ENCODE data around the gene TTC3. TPM values are rescaled to one million over a fixed set of nuclear protein-coding genes. Genes with fewer than 3 reads are reported as not detected.

TTC3 gene
- total RNA-seq, 1 donor from 2014 or later, result 190 TPM

DNA sequence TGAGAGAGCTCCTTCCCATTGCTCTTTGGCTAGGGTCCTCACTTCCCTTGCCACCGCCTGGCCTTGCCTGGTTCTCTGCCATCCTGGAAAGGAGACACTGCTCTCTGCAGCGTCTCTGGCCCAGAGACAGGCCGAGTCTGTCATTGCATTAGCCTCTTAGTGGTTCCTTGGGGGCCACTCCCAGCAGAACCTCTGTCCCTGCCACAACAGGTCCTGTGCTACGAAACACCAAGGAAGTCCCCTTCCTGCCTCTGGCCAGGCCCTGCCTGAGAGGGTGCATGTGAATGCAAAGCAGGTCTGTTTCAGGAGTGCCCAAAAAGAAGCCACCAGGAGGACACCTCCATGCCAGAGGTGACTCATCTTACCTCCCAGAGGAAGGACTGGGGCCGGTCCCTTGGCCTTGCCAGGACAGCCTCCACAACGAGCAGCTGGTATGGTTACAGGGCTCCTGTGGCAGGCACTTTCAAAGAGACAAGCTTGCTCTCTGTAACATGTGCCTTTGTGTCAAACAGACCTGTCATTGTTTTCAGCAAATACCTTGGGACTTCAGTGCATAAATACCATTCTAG, 134.5 kb downstream of the TTC3 start:
- Mint-ChIP-seq H3K27me3 (ENCODE audit: unreplicated experiment) (peaks cover 5% of the 10 kb centered on the region), H3K4me3 (ENCODE audit: unreplicated experiment) (no peak overlapping the region), H3K4me1 (ENCODE audit: unreplicated experiment) (peaks cover 13% of the 10 kb centered on the region), H3K36me3 (ENCODE audit: low read depth, unreplicated experiment) (peaks cover 38% of the 10 kb centered on the region), H3K9me3 (ENCODE audit: unreplicated experiment) (no peaks in the 10 kb centered on the region), H3K27ac (ENCODE audit: unreplicated experiment) (peak overlapping the region; percentile 36)
- no peak for DNase-seq (ENCODE audit: low spot score)
- TF ChIP-seq, protein P1, sequence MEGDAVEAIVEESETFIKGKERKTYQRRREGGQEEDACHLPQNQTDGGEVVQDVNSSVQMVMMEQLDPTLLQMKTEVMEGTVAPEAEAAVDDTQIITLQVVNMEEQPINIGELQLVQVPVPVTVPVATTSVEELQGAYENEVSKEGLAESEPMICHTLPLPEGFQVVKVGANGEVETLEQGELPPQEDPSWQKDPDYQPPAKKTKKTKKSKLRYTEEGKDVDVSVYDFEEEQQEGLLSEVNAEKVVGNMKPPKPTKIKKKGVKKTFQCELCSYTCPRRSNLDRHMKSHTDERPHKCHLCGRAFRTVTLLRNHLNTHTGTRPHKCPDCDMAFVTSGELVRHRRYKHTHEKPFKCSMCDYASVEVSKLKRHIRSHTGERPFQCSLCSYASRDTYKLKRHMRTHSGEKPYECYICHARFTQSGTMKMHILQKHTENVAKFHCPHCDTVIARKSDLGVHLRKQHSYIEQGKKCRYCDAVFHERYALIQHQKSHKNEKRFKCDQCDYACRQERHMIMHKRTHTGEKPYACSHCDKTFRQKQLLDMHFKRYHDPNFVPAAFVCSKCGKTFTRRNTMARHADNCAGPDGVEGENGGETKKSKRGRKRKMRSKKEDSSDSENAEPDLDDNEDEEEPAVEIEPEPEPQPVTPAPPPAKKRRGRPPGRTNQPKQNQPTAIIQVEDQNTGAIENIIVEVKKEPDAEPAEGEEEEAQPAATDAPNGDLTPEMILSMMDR (IDR thresholded peaks at IDR 0.05; ENCODE audit: unreplicated experiment), result no peak

DNA sequence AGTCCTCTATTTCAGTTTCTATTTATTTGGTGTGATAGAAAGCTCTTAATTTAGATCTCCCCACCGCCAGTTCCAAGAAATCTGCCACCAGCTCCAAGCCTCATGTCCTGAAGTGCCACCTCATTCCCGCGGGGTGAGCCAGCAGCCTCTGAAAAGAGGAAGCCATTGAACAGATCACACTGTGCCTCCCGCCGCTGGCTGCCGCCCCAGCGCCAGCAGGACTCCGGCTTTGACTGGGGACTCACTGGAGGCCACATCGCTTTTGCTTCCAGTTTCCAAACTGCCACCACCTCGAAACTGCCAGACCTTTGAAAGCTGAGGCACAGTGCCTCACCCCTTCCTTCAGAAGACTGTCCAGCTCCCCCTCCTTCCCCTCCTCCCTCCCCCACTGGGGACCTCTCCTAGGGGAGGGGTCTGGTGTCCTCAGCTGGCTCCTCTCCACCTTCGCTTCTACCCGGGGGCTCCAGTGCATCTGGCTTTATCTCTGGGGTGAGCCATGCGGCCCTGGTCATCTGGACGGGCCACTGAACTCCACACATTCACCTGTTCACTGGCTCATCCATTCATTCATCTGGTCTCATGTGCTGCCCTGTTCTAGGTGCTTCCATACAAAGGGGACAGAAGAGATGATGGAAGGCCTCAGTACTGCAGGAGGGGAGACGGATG, 135.1 kb downstream of the TTC3 start:
- no peaks in the 10 kb centered on the region for H3K9me3 Mint-ChIP-seq (ENCODE audit: unreplicated experiment)
- no peak overlapping the region for H3K4me3 Mint-ChIP-seq (ENCODE audit: unreplicated experiment)
- peak overlapping the region; percentile 36 for H3K27ac Mint-ChIP-seq (ENCODE audit: unreplicated experiment)
- DNase-seq (ENCODE audit: low spot score), result no peak
- H3K27me3 Mint-ChIP-seq (ENCODE audit: unreplicated experiment), result peaks cover 5% of the 10 kb centered on the region
- H3K4me1 Mint-ChIP-seq (ENCODE audit: unreplicated experiment), result peaks cover 13% of the 10 kb centered on the region
- TF ChIP-seq, protein P1 (IDR thresholded peaks at IDR 0.05; ENCODE audit: unreplicated experiment), result no peak
- peaks cover 31% of the 10 kb centered on the region for H3K36me3 Mint-ChIP-seq (ENCODE audit: low read depth, unreplicated experiment)

DNA sequence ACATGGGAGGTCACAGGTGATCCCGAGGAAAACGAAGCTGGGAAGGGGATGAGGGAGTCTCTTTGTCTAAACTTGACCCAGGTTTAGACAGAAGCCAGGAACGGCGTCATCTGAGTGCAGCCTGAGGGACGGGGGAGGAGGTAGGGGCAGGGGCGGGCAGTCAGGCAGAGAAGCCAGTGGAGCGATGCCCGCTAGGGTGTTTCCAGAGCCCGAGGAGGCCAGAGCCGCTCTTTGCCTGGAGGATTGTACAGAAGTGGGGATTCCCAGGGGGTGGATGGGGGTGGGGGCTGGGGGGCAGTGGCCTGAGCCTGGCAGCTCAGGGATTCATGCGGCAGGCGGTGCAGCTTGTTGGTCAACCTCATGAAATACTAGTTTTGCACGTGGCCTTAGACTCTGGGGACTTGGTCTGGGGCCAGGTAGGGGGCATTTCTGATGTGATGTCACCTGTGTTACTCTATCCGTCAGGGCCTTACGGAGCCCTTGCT, 135.7 kb downstream of the TTC3 start:
- Mint-ChIP-seq H3K27ac (ENCODE audit: unreplicated experiment) (no peak overlapping the region), H3K36me3 (ENCODE audit: low read depth, unreplicated experiment) (peaks cover 30% of the 10 kb centered on the region), H3K4me1 (ENCODE audit: unreplicated experiment) (peaks cover 13% of the 10 kb centered on the region), H3K27me3 (ENCODE audit: unreplicated experiment) (peaks cover 5% of the 10 kb centered on the region), H3K4me3 (ENCODE audit: unreplicated experiment) (no peak overlapping the region), H3K9me3 (ENCODE audit: unreplicated experiment) (no peaks in the 10 kb centered on the region)
- DNase-seq (ENCODE audit: low spot score), result no peak
- TF ChIP-seq, protein P1 (IDR thresholded peaks at IDR 0.05; ENCODE audit: unreplicated experiment), result no peak

DNA sequence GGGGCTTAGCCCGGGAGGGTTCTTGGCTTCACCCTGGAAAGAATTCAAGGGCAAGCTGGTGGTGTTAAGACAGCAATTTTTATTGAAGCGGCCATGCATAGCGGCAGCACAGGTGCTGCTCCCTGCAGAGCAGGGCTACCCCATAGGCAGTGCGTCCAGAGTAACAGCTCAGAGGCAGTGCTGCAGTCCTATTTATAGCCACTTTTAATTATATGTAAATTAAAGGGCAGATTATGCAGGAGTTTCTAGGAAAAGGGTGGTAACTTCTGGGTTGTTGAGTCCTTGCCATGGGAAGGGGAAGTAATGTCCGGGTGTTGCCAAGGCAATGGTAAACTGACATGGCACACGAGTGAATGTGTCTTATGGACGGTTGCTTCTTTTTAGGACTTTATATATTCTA, 137.1 kb downstream of the TTC3 start:
- DNase-seq (ENCODE audit: low spot score), result no peak
- Mint-ChIP-seq H3K9me3 (ENCODE audit: unreplicated experiment) (no peaks in the 10 kb centered on the region), H3K36me3 (ENCODE audit: low read depth, unreplicated experiment) (peaks cover 19% of the 10 kb centered on the region), H3K27ac (ENCODE audit: unreplicated experiment) (no peak overlapping the region), H3K4me3 (ENCODE audit: unreplicated experiment) (no peak overlapping the region), H3K4me1 (ENCODE audit: unreplicated experiment) (peaks cover 11% of the 10 kb centered on the region), H3K27me3 (ENCODE audit: unreplicated experiment) (peaks cover 5% of the 10 kb centered on the region)
- TF ChIP-seq, protein P1 (IDR thresholded peaks at IDR 0.05; ENCODE audit: unreplicated experiment), result no peak

DNA sequence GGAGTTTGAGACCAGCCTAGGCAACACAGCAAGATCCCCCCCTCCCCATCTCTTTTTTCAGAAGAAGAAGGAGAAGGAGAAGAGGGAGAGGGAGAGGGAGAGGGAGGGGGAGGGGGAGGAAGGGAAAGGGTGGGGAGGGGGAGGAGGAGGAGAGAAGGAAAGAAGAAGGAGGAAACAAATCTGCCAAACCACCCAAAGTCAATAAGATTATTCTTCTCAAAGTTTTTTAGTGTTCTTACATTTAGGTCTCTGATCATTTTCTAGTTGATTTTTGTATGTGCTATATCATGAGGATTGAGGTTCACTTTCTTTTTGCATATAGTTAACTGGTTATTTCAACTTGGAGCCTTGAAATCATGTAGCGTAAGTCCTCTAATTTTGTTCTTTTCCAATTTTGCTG, 137.7 kb downstream of the TTC3 start:
- H3K36me3 Mint-ChIP-seq (ENCODE audit: low read depth, unreplicated experiment), result peaks cover 16% of the 10 kb centered on the region
- no peak overlapping the region for H3K4me3 Mint-ChIP-seq (ENCODE audit: unreplicated experiment)
- no peaks in the 10 kb centered on the region for H3K9me3 Mint-ChIP-seq (ENCODE audit: unreplicated experiment)

More for the DNA sequence above, 137.7 kb downstream of the TTC3 start:
- H3K27ac Mint-ChIP-seq (ENCODE audit: unreplicated experiment), result no peak overlapping the region
- no peak for DNase-seq (ENCODE audit: low spot score)
- peaks cover 5% of the 10 kb centered on the region for H3K27me3 Mint-ChIP-seq (ENCODE audit: unreplicated experiment)
- H3K4me1 Mint-ChIP-seq (ENCODE audit: unreplicated experiment), result peaks cover 11% of the 10 kb centered on the region
- TF ChIP-seq, protein P1 (IDR thresholded peaks at IDR 0.05; ENCODE audit: unreplicated experiment), result no peak
